Heart left ventricle (tissue), 13 donors: Measurements from ENCODE around the gene ATAT1.

ENCODE experiments used
- POLR2A ChIP-seq, 2 donors: fragments of 450-650 bp; IDR thresholded peaks; one replicate each; pipeline ENCODE4 v1.6.1; 2017; ENCODE audit warnings: antibody characterized with exemption in 2 of 2, mild to moderate bottlenecking in 2 of 2, moderate library complexity in 2 of 2
- TF ChIP-seq, protein P1 (sequence below), 12 donors: fragments of 200-600 bp; sonication (generic) in 4 of 12; IDR thresholded peaks; one replicate each; pipeline versions ENCODE4 v1.5.0 to v1.8.0; 2018 to 2022; ENCODE audit warnings: antibody characterized with exemption in 12 of 12, mild to moderate bottlenecking in 5 of 12
- donor health status: ischemic (EF 13 %, LVEDD 7.1; RV severe dilation, severe dysfunction).
- donor health status: DM: no; HTN: yes; CAD: no.
- donor health status: DM: no; HTN: no; CAD: no.
- donor health status: ischemic (EF 25% LVEDD 6.9; RV normal size, moderate dysfunction).
- donor health status: ischemic (EF 25% LVEDD 5.7; RV mildly dilated, moderate dysfunction).
- donor health status: ischemic (EF 35%, LVEDD 5.7; RV mildly dilated, moderate dysfunction).
- donor health status: nonischemic (EF 11% LVEDD 7.7; RV severe dilation, severe dysfunction).
- donor health status: DM: yes; HTN: yes; CAD: no.
- donor health status: PGD.
- donor health status: ischemic (EF 29% LVEDD 5.4; RV normal size, mild dysfunction).
- donor health status: nonischemic (EF 23%, LVEDD 6.1; RV moderate dilation, normal function).

DNA sequence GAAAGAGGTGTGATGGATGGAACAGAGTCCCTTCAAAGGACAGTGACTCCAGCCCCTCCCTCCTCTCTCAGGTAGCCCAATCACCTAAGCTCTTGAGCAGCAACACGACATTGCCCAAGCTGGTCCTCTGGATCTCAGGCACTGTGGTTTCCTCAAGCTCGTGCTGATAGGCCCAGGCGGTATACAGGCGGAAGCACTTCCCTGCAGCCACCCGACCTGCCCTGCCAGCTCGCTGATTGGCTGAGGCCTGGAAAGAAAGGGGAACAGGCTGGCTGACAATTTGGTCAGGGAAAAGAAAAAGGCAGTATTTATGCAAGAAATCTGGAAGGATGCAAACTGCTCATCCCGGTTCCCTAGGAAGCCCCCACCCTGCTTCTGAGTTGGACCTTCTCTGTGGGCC lies 29.8 kb downstream of the ATAT1 start:
- TF ChIP-seq POLR2A (IDR thresholded peaks at IDR 0.05): no peak
- TF ChIP-seq, protein P1, sequence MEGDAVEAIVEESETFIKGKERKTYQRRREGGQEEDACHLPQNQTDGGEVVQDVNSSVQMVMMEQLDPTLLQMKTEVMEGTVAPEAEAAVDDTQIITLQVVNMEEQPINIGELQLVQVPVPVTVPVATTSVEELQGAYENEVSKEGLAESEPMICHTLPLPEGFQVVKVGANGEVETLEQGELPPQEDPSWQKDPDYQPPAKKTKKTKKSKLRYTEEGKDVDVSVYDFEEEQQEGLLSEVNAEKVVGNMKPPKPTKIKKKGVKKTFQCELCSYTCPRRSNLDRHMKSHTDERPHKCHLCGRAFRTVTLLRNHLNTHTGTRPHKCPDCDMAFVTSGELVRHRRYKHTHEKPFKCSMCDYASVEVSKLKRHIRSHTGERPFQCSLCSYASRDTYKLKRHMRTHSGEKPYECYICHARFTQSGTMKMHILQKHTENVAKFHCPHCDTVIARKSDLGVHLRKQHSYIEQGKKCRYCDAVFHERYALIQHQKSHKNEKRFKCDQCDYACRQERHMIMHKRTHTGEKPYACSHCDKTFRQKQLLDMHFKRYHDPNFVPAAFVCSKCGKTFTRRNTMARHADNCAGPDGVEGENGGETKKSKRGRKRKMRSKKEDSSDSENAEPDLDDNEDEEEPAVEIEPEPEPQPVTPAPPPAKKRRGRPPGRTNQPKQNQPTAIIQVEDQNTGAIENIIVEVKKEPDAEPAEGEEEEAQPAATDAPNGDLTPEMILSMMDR (IDR thresholded peaks at IDR 0.05): no peak
